ENCODE data around the gene PLAAT3.

PLAAT3 gene

DNA sequence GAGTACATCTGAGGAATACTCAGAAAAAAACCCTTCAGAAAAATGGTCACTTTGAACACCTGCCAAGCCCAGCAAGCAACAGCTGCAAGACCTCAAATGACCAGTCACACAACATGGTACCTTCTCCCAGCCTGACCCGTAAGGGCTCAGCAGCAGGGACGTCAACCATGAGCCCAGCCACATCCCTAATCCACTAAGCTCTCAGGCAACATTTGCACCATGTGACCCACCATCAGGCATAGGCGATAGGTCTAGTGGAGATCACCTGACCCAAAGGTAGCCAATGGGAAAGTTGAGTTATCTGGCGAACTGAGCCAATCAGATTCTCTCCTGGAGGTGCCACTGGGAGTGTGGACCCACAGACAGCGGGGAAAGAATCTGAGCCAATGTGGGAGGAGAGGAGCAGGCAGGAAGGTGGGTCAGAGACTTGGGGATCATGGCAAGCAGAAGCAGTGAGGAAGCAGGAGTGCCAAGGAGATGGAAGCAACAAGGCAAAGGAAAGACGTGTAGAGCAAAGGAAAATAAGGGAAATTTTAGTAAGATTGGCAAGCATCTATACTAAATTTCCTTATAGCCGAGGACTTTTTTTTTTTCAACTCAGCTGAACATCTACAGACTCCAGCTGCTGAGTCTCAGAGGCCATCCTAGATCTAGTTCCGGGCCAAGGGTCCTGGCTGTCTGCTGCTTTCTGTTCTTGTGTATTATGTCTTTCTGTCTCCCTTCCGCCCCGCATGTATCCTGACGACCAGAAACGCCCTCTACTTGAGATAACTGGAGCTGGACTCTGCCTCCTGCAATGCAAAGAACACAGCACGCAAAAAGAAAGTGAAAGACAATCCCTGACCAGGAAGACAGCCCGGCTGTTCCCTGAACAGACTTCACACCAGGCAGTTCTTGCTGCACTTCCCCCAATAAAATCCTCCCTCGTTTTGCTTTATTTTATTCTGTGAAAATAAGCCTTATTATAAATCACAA, 40.1 kb downstream of the PLAAT3 start:
- no peak for TF ChIP-seq POLR2A (IDR thresholded peaks at IDR 0.05; ENCODE audit: extremely low read depth, insufficient read length)
- TF ChIP-seq, protein P1, sequence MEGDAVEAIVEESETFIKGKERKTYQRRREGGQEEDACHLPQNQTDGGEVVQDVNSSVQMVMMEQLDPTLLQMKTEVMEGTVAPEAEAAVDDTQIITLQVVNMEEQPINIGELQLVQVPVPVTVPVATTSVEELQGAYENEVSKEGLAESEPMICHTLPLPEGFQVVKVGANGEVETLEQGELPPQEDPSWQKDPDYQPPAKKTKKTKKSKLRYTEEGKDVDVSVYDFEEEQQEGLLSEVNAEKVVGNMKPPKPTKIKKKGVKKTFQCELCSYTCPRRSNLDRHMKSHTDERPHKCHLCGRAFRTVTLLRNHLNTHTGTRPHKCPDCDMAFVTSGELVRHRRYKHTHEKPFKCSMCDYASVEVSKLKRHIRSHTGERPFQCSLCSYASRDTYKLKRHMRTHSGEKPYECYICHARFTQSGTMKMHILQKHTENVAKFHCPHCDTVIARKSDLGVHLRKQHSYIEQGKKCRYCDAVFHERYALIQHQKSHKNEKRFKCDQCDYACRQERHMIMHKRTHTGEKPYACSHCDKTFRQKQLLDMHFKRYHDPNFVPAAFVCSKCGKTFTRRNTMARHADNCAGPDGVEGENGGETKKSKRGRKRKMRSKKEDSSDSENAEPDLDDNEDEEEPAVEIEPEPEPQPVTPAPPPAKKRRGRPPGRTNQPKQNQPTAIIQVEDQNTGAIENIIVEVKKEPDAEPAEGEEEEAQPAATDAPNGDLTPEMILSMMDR (IDR thresholded peaks at IDR 0.05; ENCODE audit: low read depth, low read length): peak; percentile 16
- DNase-seq (ENCODE audit: low read depth): peak; percentile 83
- peak overlapping the region; percentile 33 for H3K4me3 ChIP-seq (ENCODE audit: low read depth, low read length)

GRCh38 chr11:63572026-63572688, 42.1 kb downstream of the PLAAT3 start:
- DNase-seq (ENCODE audit: low read depth): peak; percentile 52
- TF ChIP-seq MAX (IDR thresholded peaks at IDR 0.05; ENCODE audit: low read depth, low read length) (no peak), MYC (IDR thresholded peaks at IDR 0.05; ENCODE audit: low read depth, low read length) (no peak), POLR2A (IDR thresholded peaks at IDR 0.05; ENCODE audit: extremely low read depth, insufficient read length) (no peak)
- TF ChIP-seq, protein P1 (IDR thresholded peaks at IDR 0.05; ENCODE audit: low read depth, low read length): no peak
- no peak overlapping the region for H3K4me3 ChIP-seq (ENCODE audit: low read depth, low read length)

- no peak for DNase-seq (ENCODE audit: low read depth)
- TF ChIP-seq POLR2A (IDR thresholded peaks at IDR 0.05; ENCODE audit: extremely low read depth, insufficient read length) (no peak), MYC (IDR thresholded peaks at IDR 0.05; ENCODE audit: low read depth, low read length) (no peak), MAX (IDR thresholded peaks at IDR 0.05; ENCODE audit: low read depth, low read length) (no peak)
- TF ChIP-seq, protein P1 (IDR thresholded peaks at IDR 0.05; ENCODE audit: low read depth, low read length): no peak
- H3K4me3 ChIP-seq (ENCODE audit: low read depth, low read length): no peak overlapping the region
Observed at GRCh38 chr11:63569570-63569969, 44.7 kb downstream of the PLAAT3 start.

- peak; percentile 61 for DNase-seq (ENCODE audit: low read depth)
- TF ChIP-seq MAX (IDR thresholded peaks at IDR 0.05; ENCODE audit: low read depth, low read length): peak; percentile 65
- 0 out of 2 replicates have a peak, but pooled peaks have one; percentile 17 for TF ChIP-seq MYC (IDR thresholded peaks at IDR 0.05; ENCODE audit: low read depth, low read length)
- TF ChIP-seq, protein P1 (IDR thresholded peaks at IDR 0.05; ENCODE audit: low read depth, low read length): no peak
- H3K4me3 ChIP-seq (ENCODE audit: low read depth, low read length): no peak overlapping the region
Observed at GRCh38 chr11:63567044-63567840, 47.0 kb downstream of the PLAAT3 start.

DNA sequence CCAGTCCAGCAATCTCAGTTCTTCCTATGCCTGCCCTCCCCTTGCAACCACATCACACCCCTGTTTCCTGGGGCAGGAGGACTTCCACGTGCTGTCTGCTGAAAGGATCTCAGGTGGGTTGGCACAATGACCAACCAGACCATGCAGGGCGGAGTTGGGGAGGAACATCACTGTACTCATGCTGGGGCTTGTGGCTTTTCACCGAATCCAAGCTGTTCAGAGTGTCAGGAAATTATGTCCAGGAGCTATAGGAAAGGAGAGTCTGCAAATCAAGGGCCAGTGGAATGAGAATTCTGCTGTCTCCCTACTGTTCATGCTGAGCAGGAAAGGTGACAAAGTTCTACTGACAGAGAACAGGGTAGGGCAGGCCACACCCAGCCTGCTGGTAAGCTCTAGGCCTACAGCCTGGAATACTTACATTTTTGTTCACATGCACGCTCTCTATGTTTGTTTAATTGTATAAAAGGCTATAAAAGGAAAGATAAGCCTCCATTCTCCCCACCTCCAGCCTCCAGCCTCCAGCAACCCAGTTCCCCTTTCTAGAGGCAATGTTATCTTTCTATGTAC, 49.4 kb downstream of the PLAAT3 start:
- H3K4me3 ChIP-seq (ENCODE audit: low read depth, low read length): no peak overlapping the region
- DNase-seq (ENCODE audit: low read depth): no peak
- TF ChIP-seq MAX (IDR thresholded peaks at IDR 0.05; ENCODE audit: low read depth, low read length) (no peak), POLR2A (IDR thresholded peaks at IDR 0.05; ENCODE audit: extremely low read depth, insufficient read length) (no peak), MYC (IDR thresholded peaks at IDR 0.05; ENCODE audit: low read depth, low read length) (no peak)
- TF ChIP-seq, protein P1 (IDR thresholded peaks at IDR 0.05; ENCODE audit: low read depth, low read length): no peak
